ENCODE data around the gene CFAP43. TPM values are rescaled to one million over a fixed set of nuclear protein-coding genes. Genes with fewer than 3 reads are reported as not detected.

Gene CFAP43
- total RNA-seq, 1 donor from 2014 or later: 0.63 TPM

DNA sequence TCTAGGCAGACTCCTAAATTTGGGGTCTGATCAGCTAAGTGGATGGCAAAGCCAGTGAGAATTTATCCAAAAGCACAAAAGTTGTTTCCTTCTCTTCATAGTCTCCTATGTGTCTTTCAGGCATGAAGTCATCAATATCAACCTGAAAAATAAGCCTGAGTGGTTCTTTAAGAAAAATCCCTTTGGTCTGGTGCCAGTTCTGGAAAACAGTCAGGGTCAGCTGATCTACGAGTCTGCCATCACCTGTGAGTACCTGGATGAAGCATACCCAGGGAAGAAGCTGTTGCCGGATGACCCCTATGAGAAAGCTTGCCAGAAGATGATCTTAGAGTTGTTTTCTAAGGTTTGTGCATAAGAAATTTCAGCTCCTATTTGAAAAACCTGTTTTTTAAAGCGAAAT is 27.3 kb upstream of the CFAP43 start:
- TF ChIP-seq, protein P1, sequence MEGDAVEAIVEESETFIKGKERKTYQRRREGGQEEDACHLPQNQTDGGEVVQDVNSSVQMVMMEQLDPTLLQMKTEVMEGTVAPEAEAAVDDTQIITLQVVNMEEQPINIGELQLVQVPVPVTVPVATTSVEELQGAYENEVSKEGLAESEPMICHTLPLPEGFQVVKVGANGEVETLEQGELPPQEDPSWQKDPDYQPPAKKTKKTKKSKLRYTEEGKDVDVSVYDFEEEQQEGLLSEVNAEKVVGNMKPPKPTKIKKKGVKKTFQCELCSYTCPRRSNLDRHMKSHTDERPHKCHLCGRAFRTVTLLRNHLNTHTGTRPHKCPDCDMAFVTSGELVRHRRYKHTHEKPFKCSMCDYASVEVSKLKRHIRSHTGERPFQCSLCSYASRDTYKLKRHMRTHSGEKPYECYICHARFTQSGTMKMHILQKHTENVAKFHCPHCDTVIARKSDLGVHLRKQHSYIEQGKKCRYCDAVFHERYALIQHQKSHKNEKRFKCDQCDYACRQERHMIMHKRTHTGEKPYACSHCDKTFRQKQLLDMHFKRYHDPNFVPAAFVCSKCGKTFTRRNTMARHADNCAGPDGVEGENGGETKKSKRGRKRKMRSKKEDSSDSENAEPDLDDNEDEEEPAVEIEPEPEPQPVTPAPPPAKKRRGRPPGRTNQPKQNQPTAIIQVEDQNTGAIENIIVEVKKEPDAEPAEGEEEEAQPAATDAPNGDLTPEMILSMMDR (conservative IDR thresholded peaks at IDR 0.05): no peak
- DNase-seq (ENCODE audit: low read depth, low spot score): no peak
- Mint-ChIP-seq H3K4me3 (no peak overlapping the region), H3K36me3 (ENCODE audit: low read depth) (peaks cover 9% of the 10 kb centered on the region), H3K27ac (ENCODE audit: unreplicated experiment) (no peak overlapping the region), H3K27me3 (ENCODE audit: low read depth) (no peaks in the 10 kb centered on the region), H3K9me3 (no peaks in the 10 kb centered on the region), H3K4me1 (peaks cover 16% of the 10 kb centered on the region)

DNA sequence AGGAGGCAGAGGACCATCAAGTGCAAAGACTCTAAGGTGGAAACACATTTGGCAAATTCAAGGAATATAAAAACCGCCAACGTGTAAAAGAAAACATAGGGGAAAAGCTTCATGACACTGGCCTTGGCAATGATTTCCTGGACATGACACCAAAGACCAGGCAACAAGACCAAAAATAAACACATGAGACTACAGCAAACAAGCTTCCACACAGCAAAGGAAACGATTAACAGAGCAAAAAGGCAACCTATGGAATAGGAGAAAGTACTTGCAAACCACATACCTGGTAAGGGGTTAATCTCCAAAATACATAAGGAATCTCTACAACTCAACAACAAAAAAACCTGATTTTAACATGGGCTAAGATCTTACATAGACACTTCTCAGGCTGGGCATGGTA is 26.0 kb upstream of the CFAP43 start:
- no peaks in the 10 kb centered on the region for H3K9me3 Mint-ChIP-seq

DNA sequence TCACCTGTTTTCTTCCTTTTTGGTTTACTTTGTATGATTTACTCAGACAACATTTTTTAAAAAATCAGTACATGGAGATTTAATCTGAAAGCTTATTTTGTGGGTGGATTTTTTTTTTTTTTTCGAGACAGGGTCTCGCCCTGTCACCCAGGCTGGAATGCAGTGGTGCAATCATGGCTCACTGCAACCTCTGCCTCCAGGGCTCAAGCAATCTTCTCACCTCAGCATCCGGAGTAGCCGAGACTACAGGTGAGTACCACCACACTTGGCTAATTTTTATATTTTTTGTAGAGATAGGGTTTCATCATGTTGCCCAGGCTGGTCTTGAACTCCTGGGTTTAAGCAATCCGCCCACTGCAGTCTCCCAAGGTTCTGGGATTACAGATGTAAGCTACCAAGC is 25.1 kb upstream of the CFAP43 start:
- H3K9me3 Mint-ChIP-seq: no peaks in the 10 kb centered on the region
- H3K4me3 Mint-ChIP-seq: peak overlapping the region; percentile 48
- H3K36me3 Mint-ChIP-seq (ENCODE audit: low read depth): peaks cover 5% of the 10 kb centered on the region
- DNase-seq (ENCODE audit: low read depth, low spot score): no peak
- H3K27ac Mint-ChIP-seq (ENCODE audit: unreplicated experiment): no peak overlapping the region
- H3K27me3 Mint-ChIP-seq (ENCODE audit: low read depth): peaks cover 11% of the 10 kb centered on the region
- TF ChIP-seq, protein P1 (conservative IDR thresholded peaks at IDR 0.05): no peak
- peaks cover 29% of the 10 kb centered on the region for H3K4me1 Mint-ChIP-seq

More for the DNA sequence above, 26.0 kb upstream of the CFAP43 start:
- Mint-ChIP-seq H3K36me3 (ENCODE audit: low read depth) (peaks cover 5% of the 10 kb centered on the region), H3K27ac (ENCODE audit: unreplicated experiment) (no peak overlapping the region), H3K4me1 (peaks cover 27% of the 10 kb centered on the region), H3K4me3 (no peak overlapping the region), H3K27me3 (ENCODE audit: low read depth) (peaks cover 5% of the 10 kb centered on the region)
- TF ChIP-seq, protein P1 (conservative IDR thresholded peaks at IDR 0.05): no peak
- DNase-seq (ENCODE audit: low read depth, low spot score): no peak

DNA sequence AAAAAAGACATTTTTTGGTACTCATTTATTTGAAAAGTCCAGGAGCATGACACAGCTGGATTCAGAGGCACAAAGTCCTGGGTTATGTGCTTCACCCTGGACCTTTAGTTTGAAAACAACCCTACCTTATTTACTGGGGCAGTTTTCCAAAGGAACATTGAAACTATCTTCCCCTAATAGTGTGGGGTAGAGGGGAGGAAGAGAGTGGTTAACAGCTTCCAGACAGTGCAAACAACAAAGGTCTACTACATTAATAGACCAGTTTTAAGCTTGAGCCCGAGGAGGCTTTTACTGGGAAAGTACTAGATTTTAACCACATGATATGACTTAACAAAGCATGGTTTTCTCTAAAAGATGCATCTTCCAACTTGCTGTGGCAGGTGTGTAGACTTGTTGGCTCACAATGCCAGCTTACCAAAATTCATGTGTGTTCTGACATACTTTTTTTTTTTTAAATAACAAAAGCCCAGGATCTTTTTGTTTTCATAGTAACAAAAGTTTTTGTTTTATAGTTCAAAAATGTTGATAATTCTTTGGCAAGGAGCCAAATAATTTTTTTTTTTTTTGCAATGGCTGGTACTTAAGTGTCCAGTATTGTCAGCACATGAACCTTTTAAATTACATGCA is 24.3 kb upstream of the CFAP43 start:
- peak overlapping the region; percentile 93 for H3K4me3 Mint-ChIP-seq
- TF ChIP-seq, protein P1 (conservative IDR thresholded peaks at IDR 0.05): no peak
- H3K36me3 Mint-ChIP-seq (ENCODE audit: low read depth): peaks cover 5% of the 10 kb centered on the region
- DNase-seq (ENCODE audit: low read depth, low spot score): no peak
- H3K27me3 Mint-ChIP-seq (ENCODE audit: low read depth): peaks cover 11% of the 10 kb centered on the region
- no peaks in the 10 kb centered on the region for H3K9me3 Mint-ChIP-seq
- no peak overlapping the region for H3K27ac Mint-ChIP-seq (ENCODE audit: unreplicated experiment)
- H3K4me1 Mint-ChIP-seq: peaks cover 29% of the 10 kb centered on the region

DNA sequence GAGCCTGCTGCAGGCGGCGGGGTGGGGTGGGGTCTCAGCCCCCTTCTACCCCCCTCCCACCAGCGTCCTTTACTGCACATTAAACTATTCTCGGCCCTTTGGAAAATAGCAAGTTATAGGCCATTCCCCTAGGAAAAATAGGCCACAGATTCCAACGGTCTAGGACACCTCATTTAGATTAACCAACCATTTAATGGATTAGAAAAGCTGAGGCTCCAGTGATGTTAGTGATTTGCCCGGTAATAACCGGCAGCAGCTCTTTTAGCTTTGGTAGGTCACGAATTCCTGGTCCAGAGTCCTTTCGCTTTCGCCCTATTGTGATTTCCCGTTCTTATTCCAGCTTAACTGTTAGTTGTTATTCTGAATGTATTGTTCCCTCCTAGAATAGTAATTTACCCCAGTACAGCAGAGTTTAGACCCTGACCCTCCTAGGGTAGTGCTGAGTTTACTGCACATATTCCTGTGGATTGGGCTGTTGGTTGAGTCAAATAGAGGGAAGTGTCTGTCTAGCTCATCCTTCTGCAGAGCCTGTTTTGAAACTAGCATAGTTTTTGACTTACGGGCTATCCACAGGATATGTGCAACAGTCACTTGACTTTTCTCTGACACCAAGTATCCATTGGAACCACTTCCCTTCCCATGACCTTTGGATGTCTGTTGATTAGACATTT is 23.3 kb upstream of the CFAP43 start:
- H3K9me3 Mint-ChIP-seq: no peaks in the 10 kb centered on the region
- peaks cover 35% of the 10 kb centered on the region for H3K4me1 Mint-ChIP-seq
- peaks cover 11% of the 10 kb centered on the region for H3K27me3 Mint-ChIP-seq (ENCODE audit: low read depth)
- no peak for DNase-seq (ENCODE audit: low read depth, low spot score)
- peaks cover 5% of the 10 kb centered on the region for H3K36me3 Mint-ChIP-seq (ENCODE audit: low read depth)
- peak overlapping the region; percentile 58 for H3K27ac Mint-ChIP-seq (ENCODE audit: unreplicated experiment)
- peak overlapping the region; percentile 93 for H3K4me3 Mint-ChIP-seq
- TF ChIP-seq, protein P1 (conservative IDR thresholded peaks at IDR 0.05): no peak
